ENCODE results near the gene SORD. TPM values are rescaled to one million over a fixed set of nuclear protein-coding genes. Genes with fewer than 3 reads are reported as not detected.
A peak's percentile ranks its signal among the peaks of the same experiment; 100 is the strongest.

Gene SORD
- polyA plus RNA-seq, 1 experiment = 32.0 TPM

DNA sequence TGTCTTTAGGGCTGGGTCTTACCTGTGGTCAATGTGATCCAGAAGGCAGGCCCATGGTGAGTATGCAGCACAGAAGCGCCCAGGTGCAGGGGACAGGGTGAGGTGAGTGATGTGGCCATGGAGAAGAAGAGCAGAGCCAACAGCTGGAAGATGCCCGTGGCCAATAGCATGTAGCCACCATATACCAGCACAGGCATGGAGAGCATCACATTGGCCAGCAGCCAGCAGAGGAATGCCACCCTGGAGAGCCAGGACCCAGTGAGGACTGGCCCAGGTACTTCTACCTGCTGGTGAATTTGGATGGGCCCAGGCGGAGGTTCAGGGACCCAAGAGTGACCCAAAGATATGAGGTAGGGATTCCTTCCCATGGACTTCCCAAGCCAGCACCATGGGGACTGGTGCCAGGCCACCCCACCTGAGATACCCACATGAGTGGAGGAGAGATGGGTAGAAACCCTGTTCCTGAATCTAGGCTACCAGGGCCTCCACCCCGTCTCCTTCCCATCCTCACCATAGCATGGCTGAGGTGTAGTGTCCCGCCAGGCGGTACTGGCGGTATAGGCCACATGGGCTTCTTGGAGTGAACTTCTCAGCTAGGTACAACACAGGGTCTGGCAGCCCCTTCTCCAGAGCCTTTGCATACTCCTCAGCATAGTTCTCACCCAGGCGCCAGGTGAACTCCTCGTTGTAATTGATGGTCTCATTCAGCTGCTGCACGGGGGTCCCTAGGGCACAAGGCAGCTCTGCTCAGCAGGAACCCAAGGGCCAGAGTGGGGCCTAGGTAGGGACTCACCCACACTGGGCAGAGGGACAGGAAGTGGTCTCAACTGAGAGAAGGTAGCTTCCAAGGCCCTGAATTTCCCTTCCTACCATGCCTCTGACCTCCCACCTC is 97.3 kb downstream of the SORD start:
- no peak for DNase-seq (ENCODE audit: low read depth, low spot score)
- Histone ChIP-seq H3K4me3 (ENCODE audit: low read depth, low read length) (no peak overlapping the region), H3K27me3 (ENCODE audit: control insufficient read depth, insufficient read depth, low read length) (peaks cover 28% of the 10 kb centered on the region), H3K27ac (ENCODE audit: low read depth, low read length) (no peak overlapping the region), H3K9me3 (ENCODE audit: control insufficient read depth, insufficient read depth, low read length) (no peaks in the 10 kb centered on the region; the same call in 1 of the 2 replicates)
- TF ChIP-seq, protein P1, sequence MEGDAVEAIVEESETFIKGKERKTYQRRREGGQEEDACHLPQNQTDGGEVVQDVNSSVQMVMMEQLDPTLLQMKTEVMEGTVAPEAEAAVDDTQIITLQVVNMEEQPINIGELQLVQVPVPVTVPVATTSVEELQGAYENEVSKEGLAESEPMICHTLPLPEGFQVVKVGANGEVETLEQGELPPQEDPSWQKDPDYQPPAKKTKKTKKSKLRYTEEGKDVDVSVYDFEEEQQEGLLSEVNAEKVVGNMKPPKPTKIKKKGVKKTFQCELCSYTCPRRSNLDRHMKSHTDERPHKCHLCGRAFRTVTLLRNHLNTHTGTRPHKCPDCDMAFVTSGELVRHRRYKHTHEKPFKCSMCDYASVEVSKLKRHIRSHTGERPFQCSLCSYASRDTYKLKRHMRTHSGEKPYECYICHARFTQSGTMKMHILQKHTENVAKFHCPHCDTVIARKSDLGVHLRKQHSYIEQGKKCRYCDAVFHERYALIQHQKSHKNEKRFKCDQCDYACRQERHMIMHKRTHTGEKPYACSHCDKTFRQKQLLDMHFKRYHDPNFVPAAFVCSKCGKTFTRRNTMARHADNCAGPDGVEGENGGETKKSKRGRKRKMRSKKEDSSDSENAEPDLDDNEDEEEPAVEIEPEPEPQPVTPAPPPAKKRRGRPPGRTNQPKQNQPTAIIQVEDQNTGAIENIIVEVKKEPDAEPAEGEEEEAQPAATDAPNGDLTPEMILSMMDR (IDR thresholded peaks at IDR 0.05; ENCODE audit: low read depth, low read length) = no peak
- CTCF ChIA-PET = interaction anchor here (0.6 to 1.7 kb wide), 4 partner anchors 42 to 279 kb away, joined by 3 to 5 read pairs (median 4); no protein-coding TSS in a partner anchor
- POLR2A ChIA-PET = no interaction called here

DNA sequence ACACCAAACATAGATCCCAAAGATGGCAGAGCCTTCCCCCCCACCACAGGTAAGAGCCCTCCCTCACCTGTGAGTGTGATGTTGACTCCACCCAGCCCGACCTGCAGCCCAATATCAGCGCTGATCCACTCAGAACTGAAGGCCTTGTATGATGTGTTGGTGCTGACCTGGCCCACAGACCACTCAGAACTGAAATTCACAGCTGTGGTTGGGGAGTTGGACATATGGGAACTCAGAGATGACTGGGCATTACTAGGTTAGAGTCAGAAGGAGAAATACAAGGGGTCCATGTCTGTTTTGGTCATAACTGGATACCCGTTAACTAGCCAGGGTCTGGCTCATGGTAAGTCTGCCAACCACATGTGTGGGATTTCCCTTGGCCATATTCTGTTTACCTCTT is 98.0 kb downstream of the SORD start:
- POLR2A ChIA-PET = no interaction called here

DNA sequence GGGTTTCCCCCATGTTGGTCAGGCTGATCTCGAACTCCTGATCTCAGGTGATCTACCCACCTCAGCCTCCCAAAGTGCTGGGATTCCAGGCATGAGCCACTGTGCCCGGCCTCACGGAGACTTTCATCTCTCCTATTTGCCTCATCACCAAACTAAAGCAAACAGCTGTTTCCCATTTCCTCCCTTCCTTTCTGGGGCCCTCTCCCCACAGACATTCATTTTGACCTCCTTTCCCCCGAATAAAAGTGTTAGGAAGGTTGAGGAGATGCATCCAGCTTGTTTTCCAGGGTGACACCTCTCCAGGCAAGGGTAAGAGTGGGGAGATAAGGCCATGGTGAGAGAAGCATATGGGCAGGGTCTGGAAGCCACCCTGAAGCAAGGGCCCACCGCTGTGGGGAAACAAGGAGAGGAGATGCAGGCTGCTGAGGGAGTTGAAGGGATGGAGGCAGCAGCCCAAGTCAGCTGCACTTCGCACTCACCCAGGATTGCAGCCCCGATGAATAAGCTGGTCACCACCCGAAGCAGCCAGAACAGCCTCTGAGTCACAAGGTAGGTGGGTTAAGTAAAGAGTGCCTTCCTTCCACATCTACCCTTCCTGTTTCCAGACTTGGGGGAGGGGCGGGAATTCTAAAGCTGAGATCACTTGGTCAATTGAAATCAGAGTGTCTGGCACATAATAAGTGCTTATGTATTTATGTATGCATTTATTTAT is 98.9 kb downstream of the SORD start:
- ChIA-PET POLR2A (no interaction called here), CTCF (interaction anchor here (0.9 to 2.8 kb wide), 5 partner anchors 37 to 336 kb away, joined by 3 to 10 read pairs (median 4); no protein-coding TSS in a partner anchor)
- H3K4me3 ChIP-seq (ENCODE audit: low read depth, low read length) = no peak overlapping the region

More for the DNA sequence above, 98.0 kb downstream of the SORD start:
- CTCF ChIA-PET = interaction anchor here (0.6 to 2.8 kb wide), 6 partner anchors 38 to 278 kb away, joined by 3 to 10 read pairs (median 4); no protein-coding TSS in a partner anchor
- H3K27ac ChIP-seq (ENCODE audit: low read depth, low read length) = no peak overlapping the region
- TF ChIP-seq, protein P1 (IDR thresholded peaks at IDR 0.05; ENCODE audit: low read depth, low read length) = no peak
- H3K27me3 ChIP-seq (ENCODE audit: control insufficient read depth, insufficient read depth, low read length) = peaks cover 23% of the 10 kb centered on the region
- no peak overlapping the region for H3K4me3 ChIP-seq (ENCODE audit: low read depth, low read length)
- no peak for DNase-seq (ENCODE audit: low read depth, low spot score)
- no peaks in the 10 kb centered on the region; the same call in 1 of the 2 replicates for H3K9me3 ChIP-seq (ENCODE audit: control insufficient read depth, insufficient read depth, low read length)

DNA sequence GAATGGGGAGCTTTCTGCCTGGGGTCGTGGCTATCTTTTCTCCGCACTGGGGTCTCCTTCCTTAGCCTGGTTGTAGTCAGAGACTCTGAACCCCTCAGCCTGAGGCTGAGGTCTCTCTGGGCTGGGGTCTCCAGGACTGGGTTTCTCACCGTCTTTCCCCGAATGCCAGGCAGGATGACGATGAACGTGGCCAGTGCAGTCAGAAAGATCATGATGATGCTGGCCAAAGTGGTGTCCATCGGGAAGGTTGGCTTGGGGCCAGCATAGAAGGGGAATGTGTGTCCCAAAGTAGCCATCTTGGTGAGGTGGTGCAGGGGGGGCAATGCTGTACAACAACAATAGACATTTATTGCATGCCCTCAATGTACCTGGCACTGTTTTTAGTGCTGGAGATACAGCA is 99.7 kb downstream of the SORD start:
- ChIA-PET POLR2A (no interaction called here), CTCF (interaction anchor here (0.9 to 2.8 kb wide), 4 partner anchors 40 to 335 kb away, joined by 3 to 10 read pairs (median 4); no protein-coding TSS in a partner anchor)
- H3K4me3 ChIP-seq (ENCODE audit: low read depth, low read length) = no peak overlapping the region
- no peak overlapping the region for H3K27ac ChIP-seq (ENCODE audit: low read depth, low read length)
- TF ChIP-seq, protein P1 (IDR thresholded peaks at IDR 0.05; ENCODE audit: low read depth, low read length) = no peak
- no peak for DNase-seq (ENCODE audit: low read depth, low spot score)
- H3K9me3 ChIP-seq (ENCODE audit: control insufficient read depth, insufficient read depth, low read length) = no peaks in the 10 kb centered on the region; the same call in 1 of the 2 replicates
- H3K27me3 ChIP-seq (ENCODE audit: control insufficient read depth, insufficient read depth, low read length) = peaks cover 9% of the 10 kb centered on the region

More for the DNA sequence above, 98.9 kb downstream of the SORD start:
- no peaks in the 10 kb centered on the region; the same call in 1 of the 2 replicates for H3K9me3 ChIP-seq (ENCODE audit: control insufficient read depth, insufficient read depth, low read length)
- H3K27ac ChIP-seq (ENCODE audit: low read depth, low read length) = peak overlapping the region; percentile 57
- TF ChIP-seq, protein P1 (IDR thresholded peaks at IDR 0.05; ENCODE audit: low read depth, low read length) = no peak
- peak; percentile 36 for DNase-seq (ENCODE audit: low read depth, low spot score)
- H3K27me3 ChIP-seq (ENCODE audit: control insufficient read depth, insufficient read depth, low read length) = peaks cover 15% of the 10 kb centered on the region

All from AG04450 (cell line).